ENCODE measurements around the gene RPS10.

DNA sequence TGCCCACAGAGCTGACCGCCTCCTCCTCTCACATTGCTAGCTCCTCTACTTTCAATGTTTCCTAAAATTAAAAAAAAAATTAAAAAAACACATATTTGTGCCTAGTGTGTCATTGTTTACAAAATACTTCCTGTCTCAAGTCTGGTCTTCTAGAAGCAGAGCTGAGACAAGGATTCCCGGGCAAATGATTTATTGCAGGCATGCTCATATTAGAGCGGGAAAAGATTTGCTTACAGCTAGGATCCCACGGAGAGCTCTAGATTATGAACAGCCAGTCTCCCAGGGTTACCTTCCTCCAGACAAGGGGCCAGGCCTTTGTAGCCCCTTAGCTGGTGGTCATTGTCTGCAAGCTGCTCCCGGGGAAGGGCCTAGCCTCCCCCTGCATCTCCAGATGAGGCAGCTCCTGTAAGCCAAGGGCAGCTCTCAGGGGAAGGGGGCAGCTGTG, 49.4 kb upstream of the RPS10 start:
- TF ChIP-seq HDGF (IDR thresholded peaks at IDR 0.05; ENCODE audit: borderline replicate concordance) (no peak), ZNF384 (IDR thresholded peaks at IDR 0.05) (no peak), ELF4 (IDR thresholded peaks at IDR 0.05) (no peak), SUZ12 (IDR thresholded peaks at IDR 0.05) (no peak), BHLHE40 (IDR thresholded peaks at IDR 0.05; ENCODE audit: borderline replicate concordance) (no peak), FOXA1 (IDR thresholded peaks at IDR 0.05) (no peak), FOXM1 (IDR thresholded peaks at IDR 0.05; ENCODE audit: borderline replicate concordance) (no peak), SP1 (IDR thresholded peaks at IDR 0.05) (no peak), TARDBP (IDR thresholded peaks at IDR 0.05) (no peak)
- TF ChIP-seq, protein P1, sequence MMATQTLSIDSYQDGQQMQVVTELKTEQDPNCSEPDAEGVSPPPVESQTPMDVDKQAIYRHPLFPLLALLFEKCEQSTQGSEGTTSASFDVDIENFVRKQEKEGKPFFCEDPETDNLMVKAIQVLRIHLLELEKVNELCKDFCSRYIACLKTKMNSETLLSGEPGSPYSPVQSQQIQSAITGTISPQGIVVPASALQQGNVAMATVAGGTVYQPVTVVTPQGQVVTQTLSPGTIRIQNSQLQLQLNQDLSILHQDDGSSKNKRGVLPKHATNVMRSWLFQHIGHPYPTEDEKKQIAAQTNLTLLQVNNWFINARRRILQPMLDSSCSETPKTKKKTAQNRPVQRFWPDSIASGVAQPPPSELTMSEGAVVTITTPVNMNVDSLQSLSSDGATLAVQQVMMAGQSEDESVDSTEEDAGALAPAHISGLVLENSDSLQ (IDR thresholded peaks at IDR 0.05), result no peak; the same call in 1 of the 2 replicates

Data from HEK293T (cell line).